Measurements from ENCODE around the gene SLC5A2.

The SLC5A2 gene

GRCh38 chr16:31461921-31462804 is 20.8 kb upstream of the SLC5A2 start:
- no peak for TF ChIP-seq CTCF (conservative IDR thresholded peaks at IDR 0.05; ENCODE audit: low read depth, low read length)
- no peak for DNase-seq (ENCODE audit: low read depth)
- H3K4me3 ChIP-seq (ENCODE audit: low read length) = no peak overlapping the region

- H3K4me3 ChIP-seq (ENCODE audit: low read length) = no peak overlapping the region
- no peak for DNase-seq (ENCODE audit: low read depth)
- no peak for TF ChIP-seq CTCF (conservative IDR thresholded peaks at IDR 0.05; ENCODE audit: low read depth, low read length)
Observed at GRCh38 chr16:31464348-31464769, 18.6 kb upstream of the SLC5A2 start.

- no peak for DNase-seq (ENCODE audit: low read depth)
- no peak overlapping the region for H3K4me3 ChIP-seq (ENCODE audit: low read length)
- no peak for TF ChIP-seq CTCF (conservative IDR thresholded peaks at IDR 0.05; ENCODE audit: low read depth, low read length)
Observed at GRCh38 chr16:31464781-31465260, 18.1 kb upstream of the SLC5A2 start.

- no peak for DNase-seq (ENCODE audit: low read depth)
- no peak for TF ChIP-seq CTCF (conservative IDR thresholded peaks at IDR 0.05; ENCODE audit: low read depth, low read length)
- H3K4me3 ChIP-seq (ENCODE audit: low read length) = no peak overlapping the region
Observed at GRCh38 chr16:31465788-31466370, 17.0 kb upstream of the SLC5A2 start.

- TF ChIP-seq CTCF (conservative IDR thresholded peaks at IDR 0.05; ENCODE audit: low read depth, low read length) = no peak
- no peak overlapping the region for H3K4me3 ChIP-seq (ENCODE audit: low read length)
Observed at GRCh38 chr16:31466381-31466841, 16.5 kb upstream of the SLC5A2 start.

GRCh38 chr16:31467151-31467773 is 15.7 kb upstream of the SLC5A2 start:
- no peak for DNase-seq (ENCODE audit: low read depth)
- no peak for TF ChIP-seq CTCF (conservative IDR thresholded peaks at IDR 0.05; ENCODE audit: low read depth, low read length)
- no peak overlapping the region for H3K4me3 ChIP-seq (ENCODE audit: low read length)

More at GRCh38 chr16:31466381-31466841, 16.5 kb upstream of the SLC5A2 start:
- DNase-seq (ENCODE audit: low read depth) = no peak

Measured in retinal pigment epithelial cell (primary cell).